Prostate gland (tissue), 2 donors: ENCODE results near the gene UNK.

Experiments
- POLR2A ChIP-seq: fragments of 450-650 bp; IDR thresholded peaks from one replicate; pipeline ENCODE4 v1.6.1; 2016; ENCODE audit warnings: antibody characterized with exemption, mild to moderate bottlenecking
- TF ChIP-seq, protein P1 (sequence below), 4 experiments: fragments of 200-600 bp in 2 of 4; fragments of 450-650 bp in 2 of 4; sonication (generic) in 2 of 4; IDR thresholded peaks; 1 replicate in 3 of 4; 2 replicates in 1 of 4; pipeline ENCODE4 v1.5.1; 2016 to 2019; ENCODE audit warnings: antibody characterized with exemption in 4 of 4, mild to moderate bottlenecking in 2 of 4, moderate library complexity in 2 of 4

DNA sequence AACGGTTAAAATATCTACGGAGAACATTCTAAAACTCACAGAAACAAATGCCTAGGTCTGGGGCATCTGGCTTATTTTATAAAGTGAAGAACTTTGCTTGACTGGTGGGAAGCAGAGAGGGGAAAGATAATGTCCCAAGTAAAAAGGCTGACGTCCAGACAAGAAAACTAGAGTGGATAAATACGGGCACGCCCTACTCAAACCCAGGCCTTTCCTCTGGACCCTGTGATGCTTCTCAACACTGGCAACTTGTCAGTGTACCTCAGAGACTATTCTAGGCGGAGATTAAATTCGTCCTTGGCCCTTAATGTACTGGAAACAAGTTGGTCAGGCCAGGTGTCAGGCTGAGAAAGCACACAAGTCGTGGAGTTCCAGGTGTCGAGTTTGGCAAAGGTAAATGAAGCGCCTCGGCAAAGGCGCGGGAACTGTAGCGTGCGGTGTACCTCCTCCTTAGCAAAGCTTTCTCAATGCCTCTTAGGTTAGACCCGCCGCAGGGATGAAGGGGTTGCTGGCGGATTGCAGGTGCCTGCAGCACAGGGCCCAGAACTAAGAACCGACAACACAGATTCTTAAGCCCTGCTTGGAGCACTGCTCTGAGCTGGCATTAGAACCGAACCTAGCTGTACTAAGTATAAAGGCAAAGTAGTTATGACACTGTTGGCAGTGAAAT is 668 bp upstream of the UNK start:
- TF ChIP-seq, protein P1, sequence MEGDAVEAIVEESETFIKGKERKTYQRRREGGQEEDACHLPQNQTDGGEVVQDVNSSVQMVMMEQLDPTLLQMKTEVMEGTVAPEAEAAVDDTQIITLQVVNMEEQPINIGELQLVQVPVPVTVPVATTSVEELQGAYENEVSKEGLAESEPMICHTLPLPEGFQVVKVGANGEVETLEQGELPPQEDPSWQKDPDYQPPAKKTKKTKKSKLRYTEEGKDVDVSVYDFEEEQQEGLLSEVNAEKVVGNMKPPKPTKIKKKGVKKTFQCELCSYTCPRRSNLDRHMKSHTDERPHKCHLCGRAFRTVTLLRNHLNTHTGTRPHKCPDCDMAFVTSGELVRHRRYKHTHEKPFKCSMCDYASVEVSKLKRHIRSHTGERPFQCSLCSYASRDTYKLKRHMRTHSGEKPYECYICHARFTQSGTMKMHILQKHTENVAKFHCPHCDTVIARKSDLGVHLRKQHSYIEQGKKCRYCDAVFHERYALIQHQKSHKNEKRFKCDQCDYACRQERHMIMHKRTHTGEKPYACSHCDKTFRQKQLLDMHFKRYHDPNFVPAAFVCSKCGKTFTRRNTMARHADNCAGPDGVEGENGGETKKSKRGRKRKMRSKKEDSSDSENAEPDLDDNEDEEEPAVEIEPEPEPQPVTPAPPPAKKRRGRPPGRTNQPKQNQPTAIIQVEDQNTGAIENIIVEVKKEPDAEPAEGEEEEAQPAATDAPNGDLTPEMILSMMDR (IDR thresholded peaks at IDR 0.05), result no peak
- TF ChIP-seq POLR2A, result no peak
